H1 (cell line): ENCODE data around the gene TAS2R50. TPM values are rescaled to one million over a fixed set of nuclear protein-coding genes. Genes with fewer than 3 reads are reported as not detected.

Experiments
- CTCF ChIA-PET: fragments of 300-600 bp; sonication (Branson Sonifier 250); formaldehyde crosslinking; loops from one replicate; lab custom pipeline; 2021; ENCODE audit not compliant: partially characterized antibody; lab: Charles Lee
- POLR2A ChIA-PET: fragments of 300-600 bp; sonication (Branson Sonifier 250); formaldehyde crosslinking; loops from one replicate; lab custom pipeline; 2021; ENCODE audit warnings: inconsistent platforms; ENCODE audit not compliant: partially characterized antibody; lab: Charles Lee
- DNase-seq, 2 experiments: peaks; one replicate each; pipeline versions ENCODE4 v3.0.0 to v3.0.0-alpha.2; 2010 to 2022; ENCODE audit warnings: low spot score in 2 of 2, low read depth in 1 of 2, mixed read lengths in 1 of 2
- FAIRE-seq: peaks from 2 replicates; lab custom pipeline; 2011; peaks lifted over from hg19 to GRCh38; lab: Jason Lieb, UNC
- H2AFZ ChIP-seq: 2 replicates; pipeline ENCODE4 v1.8.1; 2012; ENCODE audit warnings: low read length, inconsistent platforms
- H2AK5ac ChIP-seq: 2 replicates; pipeline ENCODE4 v1.6.1; 2013; ENCODE audit warnings: low read depth, low read length
- H2BK120ac ChIP-seq: replicated peaks from 2 replicates; pipeline ENCODE3; 2013; ENCODE audit warnings: low read depth, low read length, inconsistent platforms
- H2BK12ac ChIP-seq: 2 replicates; pipeline ENCODE4 v1.6.1; 2013; ENCODE audit warnings: low read depth, low read length
- H2BK15ac ChIP-seq: 2 replicates; pipeline ENCODE4 v1.6.1; 2013; ENCODE audit warnings: low read length
- H2BK20ac ChIP-seq: 2 replicates; pipeline ENCODE4 v1.6.1; 2013; ENCODE audit warnings: low read length
- H2BK5ac ChIP-seq: 2 replicates; pipeline ENCODE4 v1.6.1; 2013; ENCODE audit warnings: low read depth, low read length
- H3K14ac ChIP-seq: 2 replicates; pipeline ENCODE4 v1.6.1; 2013; ENCODE audit warnings: inconsistent platforms; ENCODE audit not compliant: insufficient read length
- H3K18ac ChIP-seq: 2 replicates; pipeline ENCODE4 v1.6.1; 2013; ENCODE audit warnings: low read length; ENCODE audit errors: extremely low read depth
- H3K23ac ChIP-seq: 2 replicates; pipeline ENCODE4 v1.6.1; 2013; ENCODE audit warnings: inconsistent platforms; ENCODE audit not compliant: insufficient read length
- H3K23me2 ChIP-seq: 2 replicates; pipeline ENCODE4 v1.6.1; 2013; ENCODE audit warnings: low read depth, low read length
- H3K27ac ChIP-seq: 2 replicates; pipeline ENCODE4 v1.6.1; 2011; ENCODE audit warnings: low read depth, low read length, inconsistent platforms
- H3K27me3 ChIP-seq, 4 experiments: replicated peaks in 1 of 4; 1 replicate in 1 of 4; 2 replicates in 3 of 4; pipeline versions ENCODE4 v1.6.1 to v1.8.1; 2011 to 2013; ENCODE audit warnings: low read length in 3 of 4, mild to moderate bottlenecking in 3 of 4, inconsistent platforms in 2 of 4, mixed read lengths in 2 of 4, moderate library complexity in 1 of 4; ENCODE audit not compliant: control insufficient read depth in 3 of 4, insufficient read depth in 3 of 4; ENCODE audit errors: extremely low read depth in 1 of 4
- H3K36me3 ChIP-seq, 4 experiments: 2 replicates each; pipeline versions ENCODE4 v1.6.1 to v1.8.1; 2011 to 2013; ENCODE audit warnings: mild to moderate bottlenecking in 4 of 4, low read length in 3 of 4, moderate library complexity in 2 of 4, control low read depth in 1 of 4, inconsistent platforms in 1 of 4; ENCODE audit not compliant: insufficient read depth in 4 of 4, control insufficient read depth in 2 of 4
- H3K4ac ChIP-seq: replicated peaks from 2 replicates; pipeline ENCODE3; 2013; ENCODE audit warnings: low read length, low read depth, mixed read lengths, inconsistent platforms; ENCODE audit not compliant: insufficient read length
- H3K4me1 ChIP-seq, 4 experiments: replicated peaks in 1 of 4; 1 replicate in 1 of 4; 2 replicates in 3 of 4; pipeline versions ENCODE4 v1.6.1 to v1.8.1; 2011 to 2013; ENCODE audit warnings: low read length in 3 of 4, inconsistent platforms in 2 of 4, mixed read lengths in 1 of 4; ENCODE audit not compliant: insufficient read depth in 4 of 4, control insufficient read depth in 3 of 4
- H3K4me2 ChIP-seq, 2 experiments: 2 replicates each; pipeline versions ENCODE4 v1.6.1 to v1.8.1; 2011 to 2013; ENCODE audit warnings: low read depth in 2 of 2, low read length in 2 of 2, control low read depth in 1 of 2, inconsistent platforms in 1 of 2, mild to moderate bottlenecking in 1 of 2; ENCODE audit not compliant: insufficient read depth in 1 of 2
- H3K4me3 ChIP-seq, 4 experiments: fragments of 200-600, 300-600 bp in 1 of 4; sonication (generic), shearing (Covaris generic), sonication (Bioruptor Twin) in 1 of 4; 2 replicates each; pipeline versions ENCODE4 v1.5.1 to v1.8.1; 2011 to 2016; ENCODE audit warnings: low read length in 4 of 4, low read depth in 3 of 4, control low read depth in 2 of 4, inconsistent platforms in 2 of 4, mild to moderate bottlenecking in 2 of 4, mixed read lengths in 1 of 4, moderate library complexity in 1 of 4; ENCODE audit not compliant: insufficient read depth in 2 of 4; ENCODE audit errors: extremely low read depth in 1 of 4
- H3K56ac ChIP-seq: replicated peaks from 2 replicates; pipeline ENCODE3; 2013; ENCODE audit warnings: low read depth, mild to moderate bottlenecking, mixed read lengths, low read length, inconsistent platforms; ENCODE audit not compliant: insufficient read length
- H3K79me1 ChIP-seq: 2 replicates; pipeline ENCODE4 v1.6.1; 2013; ENCODE audit warnings: low read depth, low read length, control low read depth
- H3K79me2 ChIP-seq, 2 experiments: 2 replicates each; pipeline versions ENCODE4 v1.6.1 to v1.8.1; 2012 to 2013; ENCODE audit warnings: low read length in 2 of 2, mild to moderate bottlenecking in 2 of 2, inconsistent platforms in 1 of 2; ENCODE audit not compliant: insufficient read depth in 2 of 2, control insufficient read depth in 1 of 2
- H3K9ac ChIP-seq, 4 experiments: replicated peaks in 1 of 4; 1 replicate in 1 of 4; 2 replicates in 3 of 4; pipeline versions ENCODE4 v1.6.1 to v1.8.1; 2011 to 2013; ENCODE audit warnings: low read depth in 3 of 4, low read length in 3 of 4, control low read depth in 2 of 4, mild to moderate bottlenecking in 2 of 4, moderate library complexity in 2 of 4, inconsistent platforms in 1 of 4; ENCODE audit errors: extremely low read depth in 1 of 4
- H3K9me3 ChIP-seq, 2 experiments: 2 replicates each; pipeline versions ENCODE4 v1.6.1 to v1.8.1; 2012 to 2013; ENCODE audit warnings: mild to moderate bottlenecking in 2 of 2, moderate library complexity in 2 of 2, control low read depth in 1 of 2, inconsistent platforms in 1 of 2, low read depth in 1 of 2, low read length in 1 of 2, mixed read lengths in 1 of 2; ENCODE audit not compliant: insufficient read depth in 2 of 2
- H4K20me1 ChIP-seq, 2 experiments: replicated peaks in 1 of 2; 2 replicates each; pipeline versions ENCODE3 to v1.8.1; 2011 to 2013; ENCODE audit warnings: inconsistent platforms in 2 of 2, low read length in 2 of 2, mild to moderate bottlenecking in 1 of 2; ENCODE audit not compliant: insufficient read depth in 2 of 2, control insufficient read depth in 1 of 2
- H4K5ac ChIP-seq: 2 replicates; pipeline ENCODE4 v1.6.1; 2013; ENCODE audit warnings: low read length, low read depth, mixed read lengths, inconsistent platforms; ENCODE audit not compliant: insufficient read length
- H4K8ac ChIP-seq: 2 replicates; pipeline ENCODE4 v1.8.0; 2013; ENCODE audit warnings: mild to moderate bottlenecking, moderate library complexity, low read length, inconsistent platforms; ENCODE audit not compliant: insufficient read depth; ENCODE audit errors: extremely low read depth
- H4K91ac ChIP-seq: replicated peaks from 2 replicates; pipeline ENCODE3; 2013; ENCODE audit warnings: low read length, mixed read lengths, inconsistent platforms; ENCODE audit not compliant: insufficient read length
- CTCF ChIP-seq, 3 experiments: IDR thresholded peaks; 1 replicate in 2 of 3; 2 replicates in 1 of 3; pipeline versions ENCODE4 v1.5.1 to v1.6.1; 2011; ENCODE audit warnings: low read length in 3 of 3, mild to moderate bottlenecking in 3 of 3, inconsistent platforms in 2 of 3, low read depth in 1 of 3, moderate library complexity in 1 of 3; ENCODE audit not compliant: insufficient read depth in 1 of 3; ENCODE audit errors: control extremely low read depth in 1 of 3
- KDM1A ChIP-seq: fragments of 200-600, 300-600 bp; sonication (generic); IDR thresholded peaks from 2 replicates; pipeline ENCODE4 v1.7.1; 2016; ENCODE audit warnings: mild to moderate bottlenecking, low read length, borderline replicate concordance
- NANOG ChIP-seq: IDR thresholded peaks from 2 replicates; pipeline ENCODE4 v1.6.1; 2011; ENCODE audit warnings: low read length, low read depth, mild to moderate bottlenecking, inconsistent platforms; ENCODE audit not compliant: insufficient read depth, poor library complexity, severe bottlenecking
- POLR2AphosphoS5 ChIP-seq: IDR thresholded peaks from 2 replicates; pipeline ENCODE4 v1.6.1; 2011; ENCODE audit warnings: low read depth, low read length
- RNF2 ChIP-seq: fragments of 200-900, 300-1000 bp; sonication (generic); IDR thresholded peaks from 2 replicates; pipeline ENCODE4 v1.7.1; 2016; ENCODE audit warnings: borderline replicate concordance, low read depth, mild to moderate bottlenecking, antibody characterized with exemption, low read length; ENCODE audit not compliant: poor library complexity, severe bottlenecking; ENCODE audit errors: missing control alignments
- SAP30 ChIP-seq: fragments of 300-600 bp; sonication (generic); IDR thresholded peaks from 2 replicates; pipeline ENCODE4 v1.7.1; 2012; ENCODE audit warnings: low read length, moderate library complexity, mild to moderate bottlenecking, inconsistent platforms; ENCODE audit not compliant: insufficient read depth, insufficient replicate concordance
- SP1 ChIP-seq: IDR thresholded peaks from 2 replicates; pipeline ENCODE4 v1.6.1; 2011; ENCODE audit warnings: low read depth, low read length
- TAF7 ChIP-seq: optimal IDR thresholded peaks from 2 replicates; pipeline ENCODE3; 2011; ENCODE audit warnings: low read depth, mild to moderate bottlenecking, inconsistent platforms, low read length, moderate library complexity, borderline replicate concordance
- TEAD4 ChIP-seq: IDR thresholded peaks from 2 replicates; pipeline ENCODE4 v1.6.1; 2012; ENCODE audit warnings: low read depth, low read length, inconsistent platforms, mixed read lengths
- WGBS, 2 experiments: shearing (Covaris generic) in 1 of 2; methylation state at CpG; one replicate each; pipeline versions ENCODE4 v1.1.6 to v1.1.7; 2013 to 2015; ENCODE audit warnings: low lambda C conversion rate in 2 of 2, mixed read lengths in 2 of 2, inconsistent platforms in 1 of 2, low coverage in 1 of 2, missing lambda C conversion rate in 1 of 2; ENCODE audit not compliant: insufficient replicate concordance in 2 of 2, insufficient coverage in 1 of 2, insufficient read length in 1 of 2; ENCODE audit errors: extremely low coverage in 1 of 2, missing lambda C conversion rate in 1 of 2; 5-methylcytosine and 5-hydroxymethylcytosine counted together
- polyA plus RNA-seq, 7 experiments: library from polyadenylated mRNA; depleted of rRNA in 3 of 7; stranded (reverse) in 5 of 7; unstranded in 2 of 7; fragments of >200 nt in 5 of 7; fragments of 200-250 nt in 2 of 7; gene quantifications; 1 replicate in 5 of 7; 2 replicates in 1 of 7; 4 replicates in 1 of 7; pipeline versions ENCODE4 v1.2.1 to v1.2.3, GENCODE V29; 2011 to 2013; ENCODE audit warnings: missing spikeins in 2 of 7, mixed read lengths in 2 of 7
- total RNA-seq: library from RNA; stranded (reverse); fragmentation: NEBNext Ultra II Directional; extraction: Animal tissue kit (Norgen Biotek cat#: 25700); gene quantifications from 2 replicates; pipeline ENCODE4 v1.2.1, GENCODE V29; 2021

TAS2R50 gene
- total and polyA plus RNA-seq, 2 of the 8 experiments (the other 6 are each of a cell fraction or from before 2014, with no cell fraction given) = 0.11 to 0.50 TPM

- Histone ChIP-seq H3K27ac (no peak overlapping the region), H3K79me2 (no peaks in the 10 kb centered on the region), H3K18ac (no peak overlapping the region), H3K9me3 (no peaks in the 10 kb centered on the region), H2BK15ac (no peak overlapping the region), H3K23me2 (no peaks in the 10 kb centered on the region), H4K8ac (no peak overlapping the region; the same call in 1 of the 2 replicates), H4K91ac (no peak overlapping the region), H3K4me3 (no peak overlapping the region), H4K5ac (no peak overlapping the region), H3K4ac (no peak overlapping the region), H2BK20ac (no peak overlapping the region), H3K14ac (no peak overlapping the region), H3K4me2 (no peak overlapping the region), H3K23ac (no peak overlapping the region), H2AK5ac (no peak overlapping the region), H3K4me1 (no peaks in the 10 kb centered on the region), H4K20me1 (no peaks in the 10 kb centered on the region), H3K9ac (no peak overlapping the region), H2AFZ (no peak overlapping the region), H2BK120ac (no peak overlapping the region), H3K56ac (no peak overlapping the region), H2BK12ac (no peak overlapping the region), H3K36me3 (no peaks in the 10 kb centered on the region), H3K79me1 (no peaks in the 10 kb centered on the region; the same call in 1 of the 2 replicates), H2BK5ac (no peak overlapping the region), H3K27me3 (no peaks in the 10 kb centered on the region)
- FAIRE-seq = no peak
- WGBS, 2 experiments = 89% methylated on average over 15 of the region's 15 CpGs; no CpG with 5 or more reads in 1 of the 2 experiments
- ChIA-PET CTCF (interaction anchor here (0.7 kb wide), 1 partner anchor 231 kb away, joined by 4 read pairs; no protein-coding TSS in a partner anchor), POLR2A (interaction anchor here (0.7 to 1.4 kb wide), 2 partner anchors 202 to 768 kb away, joined by 3 read pairs; no protein-coding TSS in a partner anchor)
- DNase-seq = no peak
- TF ChIP-seq TEAD4 (no peak), RNF2 (no peak), POLR2AphosphoS5 (no peak), TAF7 (no peak), SP1 (no peak), NANOG (no peak), CTCF (IDR thresholded peaks at IDR 0.05; ENCODE audit: control extremely low read depth in 1 of 3, insufficient read depth in 1 of 3, low read depth in 1 of 3, low read length in 3 of 3) (no peak), SAP30 (no peak), KDM1A (no peak)
Observed at GRCh38 chr12:10968765-10969456, 17.8 kb downstream of the TAS2R50 start.
